OCI-LY1 (cell line): Measurements from ENCODE around the gene OGT.

Experiments used
- H2AFZ ChIP-seq: fragments of 200-600 bp; sonication (generic), shearing (Covaris generic); 2 replicates; pipeline ENCODE4 v1.6.0; 2014; ENCODE audit warnings: antibody characterized with exemption, mild to moderate bottlenecking, low read length
- H3F3A ChIP-seq: fragments of 200-600 bp; sonication (generic), shearing (Covaris generic); 2 replicates; pipeline ENCODE4 v1.6.0; 2014; ENCODE audit warnings: mild to moderate bottlenecking, antibody characterized with exemption, low read length, moderate library complexity; ENCODE audit not compliant: insufficient read depth
- H3K27ac ChIP-seq: fragments of 200-600 bp; sonication (generic); 2 replicates; pipeline ENCODE4 v1.5.1; 2014; ENCODE audit warnings: low read length, mixed run types, mild to moderate bottlenecking, low read depth; ENCODE audit not compliant: poor library complexity, severe bottlenecking
- H3K27me3 ChIP-seq: fragments of 200-600 bp; sonication (generic); 2 replicates; pipeline ENCODE4 v1.6.0; 2014; ENCODE audit warnings: antibody characterized with exemption, mild to moderate bottlenecking, low read length, moderate library complexity; ENCODE audit not compliant: insufficient read depth
- H3K36me3 ChIP-seq: fragments of 200-600 bp; sonication (generic); 2 replicates; pipeline ENCODE4 v1.6.1; 2014; ENCODE audit warnings: mild to moderate bottlenecking, antibody characterized with exemption, low read length, moderate library complexity, mixed read lengths; ENCODE audit not compliant: insufficient read depth
- H3K4me1 ChIP-seq: fragments of 200-600 bp; sonication (generic); 2 replicates; pipeline ENCODE4 v1.5.1; 2014; ENCODE audit warnings: mild to moderate bottlenecking, low read length, moderate library complexity; ENCODE audit not compliant: insufficient read depth, severe bottlenecking
- H3K4me2 ChIP-seq: fragments of 200-600 bp; sonication (generic), shearing (Covaris generic); 2 replicates; pipeline ENCODE4 v1.6.1; 2014; ENCODE audit warnings: low read length
- H3K4me3 ChIP-seq: fragments of 200-600 bp; sonication (generic); 2 replicates; pipeline ENCODE4 v1.5.1; 2014; ENCODE audit warnings: low read length, low read depth, mild to moderate bottlenecking, mixed read lengths; ENCODE audit not compliant: poor library complexity, severe bottlenecking
- H3K79me2 ChIP-seq: fragments of 200-600 bp; shearing (Covaris generic); 2 replicates; pipeline ENCODE4 v1.6.1; 2016; ENCODE audit warnings: mixed run types, low read length, mixed read lengths; ENCODE audit not compliant: insufficient read depth
- H3K9ac ChIP-seq: fragments of 200-600 bp; sonication (generic), shearing (Covaris generic); 2 replicates; pipeline ENCODE4 v1.6.1; 2014; ENCODE audit warnings: mild to moderate bottlenecking, low read length, mixed read lengths
- H3K9me2 ChIP-seq: fragments of 200-600 bp; sonication (generic), shearing (Covaris generic); 2 replicates; pipeline ENCODE4 v1.6.1; 2014; ENCODE audit warnings: low read depth, mild to moderate bottlenecking, low read length, mixed read lengths
- H3K9me3 ChIP-seq: fragments of 200-600 bp; shearing (Covaris generic); 2 replicates; pipeline ENCODE4 v1.6.1; 2014; ENCODE audit warnings: low read length, mixed read lengths
- H4K20me1 ChIP-seq: fragments of 200-600 bp; sonication (generic), shearing (Covaris generic); 2 replicates; pipeline ENCODE4 v1.6.0; 2016; ENCODE audit warnings: mild to moderate bottlenecking, low read length; ENCODE audit not compliant: insufficient read depth
- CTCF ChIP-seq: fragments of 200-600 bp; sonication (generic), shearing (Covaris generic); IDR thresholded peaks from 2 replicates; pipeline ENCODE4 v1.5.1; 2017; ENCODE audit warnings: mild to moderate bottlenecking, antibody characterized with exemption, low read length, moderate library complexity, mixed read lengths
- EZH2 ChIP-seq: fragments of 200-600 bp; sonication (generic), shearing (Covaris generic); IDR thresholded peaks from 2 replicates; pipeline ENCODE4 v1.8.0; 2017; ENCODE audit warnings: borderline replicate concordance, mixed run types, mild to moderate bottlenecking, antibody characterized with exemption, low read length, moderate library complexity, mixed read lengths

Gene OGT

DNA sequence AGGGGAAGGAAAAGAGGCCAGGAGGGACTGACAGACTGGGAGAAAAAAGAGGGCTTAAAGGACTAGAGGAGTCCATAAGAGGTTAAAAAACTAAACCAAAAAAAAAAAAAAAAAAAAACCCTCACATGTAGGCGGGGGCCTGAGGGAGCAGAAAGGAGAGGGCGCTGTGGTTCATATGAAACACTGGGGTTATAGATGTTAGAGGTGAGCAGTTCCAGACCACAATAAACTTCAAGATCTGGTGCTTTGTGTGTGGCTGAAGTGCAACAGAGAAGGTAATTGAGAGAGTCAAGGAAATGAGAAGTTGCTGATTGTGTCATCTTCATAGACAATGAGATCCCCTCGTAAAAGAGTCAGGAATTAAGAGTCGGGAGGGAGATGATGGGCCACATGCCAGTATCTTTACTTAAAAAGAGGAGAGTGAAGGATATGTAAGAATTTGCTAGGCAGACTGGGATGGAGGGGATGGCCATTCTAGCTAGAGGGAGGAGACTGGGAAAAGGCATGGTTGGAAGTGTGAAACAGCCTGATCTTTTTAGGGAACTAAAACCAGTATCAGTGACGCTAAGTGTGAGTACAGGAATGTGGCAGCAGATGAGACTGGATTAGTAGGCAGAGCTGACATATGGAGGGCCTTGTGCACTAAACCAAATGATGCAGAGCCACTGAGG, 18.4 kb upstream of the OGT start:
- Histone ChIP-seq H3K27me3 (no peaks in the 10 kb centered on the region), H3K4me3 (no peak overlapping the region), H3K27ac (no peak overlapping the region), H3K4me1 (no peaks in the 10 kb centered on the region), H3K9ac (no peak overlapping the region), H2AFZ (no peak overlapping the region), H4K20me1 (no peaks in the 10 kb centered on the region), H3K79me2 (no peaks in the 10 kb centered on the region), H3K36me3 (no peaks in the 10 kb centered on the region), H3K9me2 (no peaks in the 10 kb centered on the region), H3K9me3 (no peaks in the 10 kb centered on the region), H3K4me2 (no peak overlapping the region), H3F3A (no peaks in the 10 kb centered on the region)
- TF ChIP-seq CTCF (no peak), EZH2 (no peak)

DNA sequence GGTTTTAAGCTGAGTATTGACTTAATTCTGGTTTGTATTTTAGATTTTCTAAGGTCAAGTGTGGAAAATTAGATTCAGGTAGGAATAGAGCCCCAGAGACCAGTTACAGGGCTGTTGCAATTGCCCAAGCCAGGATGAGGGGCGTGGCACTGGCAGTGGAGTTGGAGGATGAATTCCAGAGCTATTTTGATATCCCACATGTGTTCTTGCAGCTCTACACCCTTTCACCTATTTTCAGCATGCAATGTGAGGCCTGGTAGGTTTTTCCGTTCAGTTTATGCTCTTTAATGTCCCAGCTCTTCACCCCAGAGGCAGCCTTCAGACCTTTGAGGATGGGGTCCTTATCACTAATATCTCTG, 17.9 kb upstream of the OGT start:
- Histone ChIP-seq H3K9ac (no peak overlapping the region), H2AFZ (no peak overlapping the region), H3K27me3 (no peaks in the 10 kb centered on the region), H4K20me1 (no peaks in the 10 kb centered on the region), H3K4me1 (no peaks in the 10 kb centered on the region), H3K27ac (no peak overlapping the region), H3K79me2 (no peaks in the 10 kb centered on the region), H3K4me2 (no peak overlapping the region), H3K36me3 (no peaks in the 10 kb centered on the region), H3K9me3 (no peaks in the 10 kb centered on the region), H3F3A (no peaks in the 10 kb centered on the region), H3K9me2 (no peaks in the 10 kb centered on the region), H3K4me3 (no peak overlapping the region)
- TF ChIP-seq CTCF (no peak), EZH2 (no peak)

GRCh38 chrX:71525316-71525715, 7.6 kb upstream of the OGT start:
- Histone ChIP-seq H3K27me3 (no peaks in the 10 kb centered on the region), H3K9me3 (no peaks in the 10 kb centered on the region), H3K4me3 (no peak overlapping the region), H3K4me1 (no peaks in the 10 kb centered on the region), H2AFZ (no peak overlapping the region), H3K36me3 (no peaks in the 10 kb centered on the region), H3K79me2 (no peaks in the 10 kb centered on the region), H3K9ac (no peak overlapping the region), H3K4me2 (no peak overlapping the region), H4K20me1 (no peaks in the 10 kb centered on the region), H3F3A (no peaks in the 10 kb centered on the region), H3K9me2 (no peaks in the 10 kb centered on the region), H3K27ac (no peak overlapping the region)
- TF ChIP-seq CTCF = no peak
- TF ChIP-seq EZH2 = no peak
